ENCODE results near the gene KLF7.

The KLF7 gene

GRCh38 chr2:207123335-207123744 is 42.4 kb downstream of the KLF7 start:
- no peak for DNase-seq

GRCh38 chr2:207122651-207123334 is 43.0 kb downstream of the KLF7 start:
- DNase-seq = no peak

- no peak for DNase-seq
These were observed 44.0 kb downstream of the KLF7 start for GRCh38 chr2:207121784-207122183.

- no peak for DNase-seq
These were observed 46.7 kb downstream of the KLF7 start for GRCh38 chr2:207119048-207119447.

GRCh38 chr2:207117668-207118067 is 48.1 kb downstream of the KLF7 start:
- DNase-seq = no peak

GRCh38 chr2:207115715-207116364 is 49.9 kb downstream of the KLF7 start:
- no peak for DNase-seq

GRCh38 chr2:207113414-207113813 is 52.3 kb downstream of the KLF7 start:
- no peak for DNase-seq

GRCh38 chr2:207112785-207113184 is 53.0 kb downstream of the KLF7 start:
- DNase-seq = no peak

GRCh38 chr2:207112383-207112782 is 53.4 kb downstream of the KLF7 start:
- no peak for DNase-seq

- DNase-seq = no peak
These were observed 54.0 kb downstream of the KLF7 start for GRCh38 chr2:207111757-207112156.

- no peak for DNase-seq
These were observed 55.0 kb downstream of the KLF7 start for GRCh38 chr2:207110715-207111114.

- DNase-seq = no peak
These were observed 55.4 kb downstream of the KLF7 start for GRCh38 chr2:207110310-207110709.

GRCh38 chr2:207109768-207110167 is 56.0 kb downstream of the KLF7 start:
- no peak for DNase-seq

GRCh38 chr2:207108440-207108839 is 57.3 kb downstream of the KLF7 start:
- no peak for DNase-seq

- peak; percentile 83 for DNase-seq
These were observed 58.2 kb downstream of the KLF7 start for GRCh38 chr2:207107551-207107950.

GRCh38 chr2:207107131-207107530 is 58.6 kb downstream of the KLF7 start:
- no peak for DNase-seq

GRCh38 chr2:207103132-207103531 is 62.6 kb downstream of the KLF7 start:
- DNase-seq = no peak

GRCh38 chr2:207101984-207102383 is 63.8 kb downstream of the KLF7 start:
- DNase-seq = no peak

- no peak for DNase-seq
These were observed 68.5 kb downstream of the KLF7 start for GRCh38 chr2:207097278-207097677.

- DNase-seq = no peak
These were observed 69.8 kb downstream of the KLF7 start for GRCh38 chr2:207095963-207096362.

GRCh38 chr2:207093234-207093633 is 72.5 kb downstream of the KLF7 start:
- DNase-seq = no peak

GRCh38 chr2:207092818-207093217 is 72.9 kb downstream of the KLF7 start:
- no peak for DNase-seq

- no peak for DNase-seq
These were observed 73.8 kb downstream of the KLF7 start for GRCh38 chr2:207091928-207092327.

- no peak for DNase-seq
These were observed 74.6 kb downstream of the KLF7 start for GRCh38 chr2:207091176-207091575.

- no peak for DNase-seq
These were observed 75.4 kb downstream of the KLF7 start for GRCh38 chr2:207090389-207090788.
